HL-60/S4 (cell line): ENCODE results near the gene CD244.
"Not testable (repeated sequence)": the region's sequence is repeated elsewhere in the genome, so short reads cannot be mapped to it uniquely, and the experiment has no call there.

Source experiments
- in situ Hi-C: fragments of 300-500 bp; cut with MboI; formaldehyde crosslinking; loops from 2 replicates; pipeline ENCODE4 v1.14.3; 2022; ENCODE audit warnings: low sequenced_read_pairs

The CD244 gene

GRCh38 chr1:160862203-160863060 lies at the start of gene CD244:
Gene CD244 (minus strand): TSS chr1:160862887. CDS start chr1:160862677, 210 bp downstream.
- in situ Hi-C loops = no loop called here

- in situ Hi-C loops = no loop called here
Measured at GRCh38 chr1:160911925-160912324, 49.2 kb upstream of the CD244 start.

GRCh38 chr1:160911441-160911840 lies 48.8 kb upstream of the CD244 start:
- in situ Hi-C loops = no loop called here

GRCh38 chr1:160910170-160910750 lies 47.6 kb upstream of the CD244 start:
- in situ Hi-C loops = no loop called here

GRCh38 chr1:160907976-160908375 lies 45.3 kb upstream of the CD244 start:
- in situ Hi-C loops = no loop called here

GRCh38 chr1:160905617-160905989 lies 42.9 kb upstream of the CD244 start:
- in situ Hi-C loops = no loop called here

- in situ Hi-C loops = no loop called here
Measured at GRCh38 chr1:160904783-160905616, 42.3 kb upstream of the CD244 start.

GRCh38 chr1:160902251-160902650 lies 39.6 kb upstream of the CD244 start:
- in situ Hi-C loops = not testable (repeated sequence)

- in situ Hi-C loops = no loop called here
Measured at GRCh38 chr1:160901768-160902167, 39.1 kb upstream of the CD244 start.

- in situ Hi-C loops = not testable (repeated sequence)
Measured at GRCh38 chr1:160900683-160901082, 38.0 kb upstream of the CD244 start.

GRCh38 chr1:160894368-160895135 lies 31.9 kb upstream of the CD244 start:
- in situ Hi-C loops = not testable (repeated sequence)

- in situ Hi-C loops = no loop called here
Measured at GRCh38 chr1:160891474-160891873, 28.8 kb upstream of the CD244 start.

- in situ Hi-C loops = no loop called here
Measured at GRCh38 chr1:160888926-160889325, 26.2 kb upstream of the CD244 start.

- in situ Hi-C loops = no loop called here
Measured at GRCh38 chr1:160887071-160887470, 24.4 kb upstream of the CD244 start.

GRCh38 chr1:160885042-160885441 lies 22.4 kb upstream of the CD244 start, which contains the start of gene ITLN1:
Gene ITLN1 (minus strand): TSS chr1:160885180. CDS start chr1:160884877, 303 bp downstream.
- in situ Hi-C loops = no loop called here

GRCh38 chr1:160884579-160884978 lies 21.9 kb upstream of the CD244 start:
- in situ Hi-C loops = no loop called here

- in situ Hi-C loops = no loop called here
Measured at GRCh38 chr1:160883581-160884513, 21.2 kb upstream of the CD244 start.

GRCh38 chr1:160882582-160882981 lies 19.9 kb upstream of the CD244 start:
- in situ Hi-C loops = no loop called here

GRCh38 chr1:160881264-160881663 lies 18.6 kb upstream of the CD244 start:
- in situ Hi-C loops = not testable (repeated sequence)

GRCh38 chr1:160880216-160880615 lies 17.5 kb upstream of the CD244 start:
- in situ Hi-C loops = no loop called here
